Left ventricle myocardium inferior (tissue), 1 donor: ENCODE measurements around the gene RPL36. TPM values are rescaled to one million over a fixed set of nuclear protein-coding genes. Genes with fewer than 3 reads are reported as not detected.

ENCODE experiments used
- DNase-seq: peaks from one replicate; pipeline ENCODE4 v3.0.0-alpha.2; 2020
- H3K27ac ChIP-seq: fragments of 200-600 bp; replicated peaks from 2 replicates; pipeline ENCODE4 v1.8.0; 2021
- H3K27me3 ChIP-seq: fragments of 200-600 bp; 2 replicates; pipeline ENCODE4 v1.8.0; 2021; ENCODE audit warnings: low read depth
- H3K36me3 ChIP-seq: fragments of 200-600 bp; 2 replicates; pipeline ENCODE4 v1.8.0; 2021
- H3K4me1 ChIP-seq: fragments of 200-600 bp; 2 replicates; pipeline ENCODE4 v1.8.0; 2021
- H3K4me3 ChIP-seq: fragments of 200-600 bp; 2 replicates; pipeline ENCODE4 v1.8.0; 2021; ENCODE audit warnings: mild to moderate bottlenecking, moderate library complexity
- H3K9me3 ChIP-seq: fragments of 200-600 bp; replicated peaks from 2 replicates; pipeline ENCODE4 v1.8.0; 2021
- CTCF ChIP-seq: fragments of 200-600 bp; IDR thresholded peaks from 2 replicates; pipeline ENCODE4 v1.8.0; 2021; ENCODE audit warnings: antibody characterized with exemption, mild to moderate bottlenecking, borderline replicate concordance
- intact Hi-C: fragments of 100-400 bp; cut with micrococcal nuclease; formaldehyde crosslinking; loops from one replicate; pipeline ENCODE4 v1.11.0; 2022
- total RNA-seq: library from RNA; stranded (reverse); fragmentation: NEBNext Ultra II Directional; extraction: Animal tissue kit (Norgen Biotek cat#: 25700); gene quantifications from one replicate; pipeline ENCODE4 v1.2.1, GENCODE V29; 2021
- donor health status: DM: no; HTN: yes; CAD: no; lungs with severe emphysema.

Gene RPL36
- total RNA-seq, 1 donor from 2014 or later, result 407 TPM

- H3K4me1 ChIP-seq, result peaks cover 35% of the 10 kb centered on the region
- H3K27ac ChIP-seq, result peak overlapping the region; percentile 96
- TF ChIP-seq CTCF, result no peak
- peaks cover 13% of the 10 kb centered on the region for H3K36me3 ChIP-seq
- H3K9me3 ChIP-seq, result no peaks in the 10 kb centered on the region
- no peaks in the 10 kb centered on the region for H3K27me3 ChIP-seq
- peak overlapping the region; percentile 91 for H3K4me3 ChIP-seq
- no peak for DNase-seq
- intact Hi-C loops, result no loop called here
Measured at GRCh38 chr19:5681391-5682106, 8.5 kb upstream of the RPL36 start.

- intact Hi-C loops, result no loop called here
Measured at GRCh38 chr19:5682107-5682482, 8.0 kb upstream of the RPL36 start.

GRCh38 chr19:5683177-5683886 lies 6.8 kb upstream of the RPL36 start:
- no peak for DNase-seq
- no peaks in the 10 kb centered on the region for H3K9me3 ChIP-seq
- TF ChIP-seq CTCF, result no peak
- H3K27me3 ChIP-seq, result no peaks in the 10 kb centered on the region
- peaks cover 44% of the 10 kb centered on the region for H3K4me1 ChIP-seq
- H3K4me3 ChIP-seq, result no peak overlapping the region
- H3K36me3 ChIP-seq, result peaks cover 1% of the 10 kb centered on the region
- intact Hi-C loops, result no loop called here
- no peak overlapping the region for H3K27ac ChIP-seq

More at GRCh38 chr19:5682107-5682482, 8.0 kb upstream of the RPL36 start:
- H3K27me3 ChIP-seq, result no peaks in the 10 kb centered on the region
- no peak overlapping the region for H3K4me3 ChIP-seq
- peaks cover 13% of the 10 kb centered on the region for H3K36me3 ChIP-seq
- peaks cover 37% of the 10 kb centered on the region for H3K4me1 ChIP-seq
- H3K9me3 ChIP-seq, result no peaks in the 10 kb centered on the region
- TF ChIP-seq CTCF, result no peak
- no peak overlapping the region for H3K27ac ChIP-seq
- DNase-seq, result no peak

- intact Hi-C loops, result no loop called here
- no peaks in the 10 kb centered on the region for H3K9me3 ChIP-seq
- H3K36me3 ChIP-seq, result no peaks in the 10 kb centered on the region
- no peak for TF ChIP-seq CTCF
- H3K4me3 ChIP-seq, result no peak overlapping the region
- H3K27ac ChIP-seq, result no peak overlapping the region
- peaks cover 33% of the 10 kb centered on the region for H3K4me1 ChIP-seq
- no peaks in the 10 kb centered on the region for H3K27me3 ChIP-seq
- DNase-seq, result no peak
Measured at GRCh38 chr19:5684694-5685430, 5.2 kb upstream of the RPL36 start.

- intact Hi-C loops, result no loop called here
- DNase-seq, result no peak
- Histone ChIP-seq H3K27me3 (no peaks in the 10 kb centered on the region), H3K36me3 (no peaks in the 10 kb centered on the region), H3K27ac (peak overlapping the region; percentile 89), H3K9me3 (no peaks in the 10 kb centered on the region), H3K4me3 (peak overlapping the region; percentile 77), H3K4me1 (peaks cover 33% of the 10 kb centered on the region)
- TF ChIP-seq CTCF, result no peak
Measured at GRCh38 chr19:5686326-5686646, 3.8 kb upstream of the RPL36 start.
